ENCODE measurements around the gene RAB3A. TPM values are rescaled to one million over a fixed set of nuclear protein-coding genes. Genes with fewer than 3 reads are reported as not detected.
A peak's percentile ranks its signal among the peaks of the same experiment; 100 is the strongest.

The RAB3A gene
- 1 to 10 TPM; 1.8 to 1.9 TPM for total RNA-seq

GRCh38 chr19:18203863-18204393 lies at the start of gene RAB3A:
Gene RAB3A (minus strand): TSS chr19:18204042. CDS start chr19:18202740, 1,302 bp downstream.
- peak; percentile 91 to 92 for ATAC-seq (replicated peaks in 1 of 2)
- H3K4me1 Mint-ChIP-seq (ENCODE audit: low read depth) = peaks cover 28% of the 10 kb centered on the region

GRCh38 chr19:18253130-18253529 lies 49.3 kb upstream of the RAB3A start:
- DNase-seq (no peak), ATAC-seq (replicated peaks in 1 of 2) (no peak)
- H3K27me3 Mint-ChIP-seq (ENCODE audit: low read depth) = peaks cover 32% of the 10 kb centered on the region

More at GRCh38 chr19:18203863-18204393, at the start of gene RAB3A:
- H3K4me3 Mint-ChIP-seq = peak within 1 kb of the TSS; percentile 85 to 97
- H3K27ac Mint-ChIP-seq = peak within 1 kb of the TSS; percentile 56
- H3K36me3 Mint-ChIP-seq (ENCODE audit: insufficient read depth in 2 of 2) = no peaks in the 10 kb centered on the region
- peak; percentile 99 to 100 for DNase-seq
- H3K27me3 Mint-ChIP-seq (ENCODE audit: low read depth) = peaks cover 6% of the 10 kb centered on the region
- H3K9me3 Mint-ChIP-seq = no peaks in the 10 kb centered on the region

GRCh38 chr19:18252370-18252717 lies 48.5 kb upstream of the RAB3A start:
- Mint-ChIP-seq H3K9me3 (no peaks in the 10 kb centered on the region), H3K4me1 (ENCODE audit: low read depth) (peaks cover 8% of the 10 kb centered on the region), H3K4me3 (no peak overlapping the region), H3K36me3 (ENCODE audit: insufficient read depth in 2 of 2) (no peaks in the 10 kb centered on the region), H3K27ac (no peak overlapping the region), H3K27me3 (ENCODE audit: low read depth) (peaks cover 32% of the 10 kb centered on the region)
- DNase-seq (no peak), ATAC-seq (replicated peaks in 1 of 2) (no peak)

More at GRCh38 chr19:18253130-18253529, 49.3 kb upstream of the RAB3A start:
- H3K27ac Mint-ChIP-seq = no peak overlapping the region
- peaks cover 8% of the 10 kb centered on the region for H3K4me1 Mint-ChIP-seq (ENCODE audit: low read depth)
- H3K36me3 Mint-ChIP-seq (ENCODE audit: insufficient read depth in 2 of 2) = no peaks in the 10 kb centered on the region
- no peak overlapping the region for H3K4me3 Mint-ChIP-seq
- no peaks in the 10 kb centered on the region for H3K9me3 Mint-ChIP-seq

- peaks cover 8% of the 10 kb centered on the region for H3K4me1 Mint-ChIP-seq (ENCODE audit: low read depth)
- ATAC-seq (replicated peaks in 1 of 2) (peak; percentile 83 to 85), DNase-seq (peak; percentile 80 to 85)
- no peaks in the 10 kb centered on the region for H3K9me3 Mint-ChIP-seq
- H3K27ac Mint-ChIP-seq = no peak overlapping the region
- H3K27me3 Mint-ChIP-seq (ENCODE audit: low read depth) = peaks cover 32% of the 10 kb centered on the region
- H3K36me3 Mint-ChIP-seq (ENCODE audit: insufficient read depth in 2 of 2) = no peaks in the 10 kb centered on the region
- no peak overlapping the region for H3K4me3 Mint-ChIP-seq
Observed at GRCh38 chr19:18251587-18252369, 47.9 kb upstream of the RAB3A start.

GRCh38 chr19:18249834-18250233 lies 46.0 kb upstream of the RAB3A start:
- Mint-ChIP-seq H3K9me3 (no peaks in the 10 kb centered on the region), H3K27me3 (ENCODE audit: low read depth) (peaks cover 26% of the 10 kb centered on the region), H3K4me3 (no peak overlapping the region), H3K36me3 (ENCODE audit: insufficient read depth in 2 of 2) (no peaks in the 10 kb centered on the region), H3K27ac (no peak overlapping the region), H3K4me1 (ENCODE audit: low read depth) (peaks cover 8% of the 10 kb centered on the region)
- ATAC-seq (replicated peaks in 1 of 2) (no peak), DNase-seq (no peak)

GRCh38 chr19:18245297-18245696 lies 41.5 kb upstream of the RAB3A start:
- H3K36me3 Mint-ChIP-seq (ENCODE audit: insufficient read depth in 2 of 2) = no peaks in the 10 kb centered on the region
- H3K9me3 Mint-ChIP-seq = no peaks in the 10 kb centered on the region
- no peaks in the 10 kb centered on the region for H3K27me3 Mint-ChIP-seq (ENCODE audit: low read depth)
- H3K4me1 Mint-ChIP-seq (ENCODE audit: low read depth) = no peaks in the 10 kb centered on the region
- no peak for DNase-seq
- H3K4me3 Mint-ChIP-seq = no peak overlapping the region
- ATAC-seq (replicated peaks in 1 of 2) = no peak
- no peak overlapping the region for H3K27ac Mint-ChIP-seq

- H3K27ac Mint-ChIP-seq = no peak overlapping the region
- H3K27me3 Mint-ChIP-seq (ENCODE audit: low read depth) = peaks cover 17% of the 10 kb centered on the region
- no peak overlapping the region for H3K4me3 Mint-ChIP-seq
- no peak for ATAC-seq (replicated peaks in 1 of 2)
- H3K36me3 Mint-ChIP-seq (ENCODE audit: insufficient read depth in 2 of 2) = no peaks in the 10 kb centered on the region
- no peaks in the 10 kb centered on the region for H3K9me3 Mint-ChIP-seq
- no peaks in the 10 kb centered on the region for H3K4me1 Mint-ChIP-seq (ENCODE audit: low read depth)
- DNase-seq = no peak
Observed at GRCh38 chr19:18239303-18239702, 35.5 kb upstream of the RAB3A start.

GRCh38 chr19:18234194-18234593 lies 30.4 kb upstream of the RAB3A start:
- Mint-ChIP-seq H3K27me3 (ENCODE audit: low read depth) (peaks cover 58% of the 10 kb centered on the region), H3K36me3 (ENCODE audit: insufficient read depth in 2 of 2) (peaks cover 0 to 3% of the 10 kb centered on the region in 2 donors), H3K27ac (no peak overlapping the region), H3K9me3 (no peaks in the 10 kb centered on the region), H3K4me1 (ENCODE audit: low read depth) (peaks cover 12% of the 10 kb centered on the region), H3K4me3 (no peak overlapping the region)
- ATAC-seq (replicated peaks in 1 of 2) (no peak), DNase-seq (no peak)

GRCh38 chr19:18233224-18233825 lies 29.5 kb upstream of the RAB3A start:
- DNase-seq (peak; percentile 51 to 65), ATAC-seq (replicated peaks in 1 of 2) (peak; percentile 52 to 57)
- Mint-ChIP-seq H3K9me3 (no peaks in the 10 kb centered on the region), H3K4me3 (no peak overlapping the region), H3K27ac (no peak overlapping the region), H3K4me1 (ENCODE audit: low read depth) (peaks cover 12% of the 10 kb centered on the region), H3K27me3 (ENCODE audit: low read depth) (peaks cover 55% of the 10 kb centered on the region), H3K36me3 (ENCODE audit: insufficient read depth in 2 of 2) (peaks cover 0 to 3% of the 10 kb centered on the region in 2 donors)

- Mint-ChIP-seq H3K27me3 (ENCODE audit: low read depth) (peaks cover 59% of the 10 kb centered on the region), H3K36me3 (ENCODE audit: insufficient read depth in 2 of 2) (peaks cover 0 to 3% of the 10 kb centered on the region in 2 donors), H3K9me3 (no peaks in the 10 kb centered on the region), H3K27ac (no peak overlapping the region), H3K4me3 (no peak overlapping the region), H3K4me1 (ENCODE audit: low read depth) (peaks cover 12% of the 10 kb centered on the region)
- peak in 1 of 2 donors; percentile 33 for DNase-seq
- peak; percentile 44 to 62 for ATAC-seq (replicated peaks in 1 of 2)
Observed at GRCh38 chr19:18232540-18233223, 28.8 kb upstream of the RAB3A start.

GRCh38 chr19:18231775-18232174 lies 27.9 kb upstream of the RAB3A start:
- Mint-ChIP-seq H3K27ac (no peak overlapping the region), H3K36me3 (ENCODE audit: insufficient read depth in 2 of 2) (peaks cover 0 to 3% of the 10 kb centered on the region in 2 donors), H3K27me3 (ENCODE audit: low read depth) (peaks cover 68% of the 10 kb centered on the region), H3K4me1 (ENCODE audit: low read depth) (peaks cover 12% of the 10 kb centered on the region), H3K4me3 (no peak overlapping the region), H3K9me3 (no peaks in the 10 kb centered on the region)
- DNase-seq = no peak
- ATAC-seq (replicated peaks in 1 of 2) = no peak

- H3K4me3 Mint-ChIP-seq = no peak overlapping the region
- H3K4me1 Mint-ChIP-seq (ENCODE audit: low read depth) = peaks cover 12% of the 10 kb centered on the region
- DNase-seq = no peak
- no peak overlapping the region for H3K27ac Mint-ChIP-seq
- peaks cover 0 to 3% of the 10 kb centered on the region in 2 donors for H3K36me3 Mint-ChIP-seq (ENCODE audit: insufficient read depth in 2 of 2)
- no peaks in the 10 kb centered on the region for H3K9me3 Mint-ChIP-seq
- peaks cover 71% of the 10 kb centered on the region for H3K27me3 Mint-ChIP-seq (ENCODE audit: low read depth)
- ATAC-seq (replicated peaks in 1 of 2) = no peak
Observed at GRCh38 chr19:18230941-18231734, 27.3 kb upstream of the RAB3A start.
